Neutrophil (primary cell): ENCODE measurements around the gene ASNSD1.

Experiments
- H3K27ac ChIP-seq: fragments of 200-600 bp; sonication (generic); 2 replicates; pipeline ENCODE4 v1.5.1; 2016; ENCODE audit warnings: mild to moderate bottlenecking, moderate library complexity
- H3K27me3 ChIP-seq: fragments of 200-600 bp; sonication (generic); 2 replicates; pipeline ENCODE4 v1.6.0; 2016; ENCODE audit warnings: mild to moderate bottlenecking
- H3K36me3 ChIP-seq: fragments of 200-600 bp; sonication (generic); 2 replicates; pipeline ENCODE4 v1.5.1; 2017
- H3K4me1 ChIP-seq, 2 experiments: fragments of 200-600 bp in 1 of 2; sonication (generic) in 1 of 2; 1 replicate in 1 of 2; 2 replicates in 1 of 2; pipeline versions ENCODE4 v1.5.1 to v1.6.1; 2013 to 2016; ENCODE audit warnings: low read depth in 1 of 2, low read length in 1 of 2, mild to moderate bottlenecking in 1 of 2, moderate library complexity in 1 of 2; ENCODE audit not compliant: control insufficient read depth in 1 of 2, insufficient read depth in 1 of 2
- H3K4me3 ChIP-seq, 2 experiments: fragments of 200-600 bp in 1 of 2; sonication (generic) in 1 of 2; 1 replicate in 1 of 2; 2 replicates in 1 of 2; pipeline ENCODE4 v1.5.1; 2013 to 2016; ENCODE audit warnings: low read depth in 1 of 2, low read length in 1 of 2, mild to moderate bottlenecking in 1 of 2, moderate library complexity in 1 of 2
- H3K9me3 ChIP-seq: fragments of 200-600 bp; sonication (generic); 2 replicates; pipeline ENCODE4 v1.5.1; 2016
- TF ChIP-seq, protein P1 (sequence below): fragments of 200-600 bp; sonication (generic); IDR thresholded peaks from 2 replicates; pipeline ENCODE4 v1.5.1; 2016; ENCODE audit warnings: antibody characterized with exemption

ASNSD1 gene

DNA sequence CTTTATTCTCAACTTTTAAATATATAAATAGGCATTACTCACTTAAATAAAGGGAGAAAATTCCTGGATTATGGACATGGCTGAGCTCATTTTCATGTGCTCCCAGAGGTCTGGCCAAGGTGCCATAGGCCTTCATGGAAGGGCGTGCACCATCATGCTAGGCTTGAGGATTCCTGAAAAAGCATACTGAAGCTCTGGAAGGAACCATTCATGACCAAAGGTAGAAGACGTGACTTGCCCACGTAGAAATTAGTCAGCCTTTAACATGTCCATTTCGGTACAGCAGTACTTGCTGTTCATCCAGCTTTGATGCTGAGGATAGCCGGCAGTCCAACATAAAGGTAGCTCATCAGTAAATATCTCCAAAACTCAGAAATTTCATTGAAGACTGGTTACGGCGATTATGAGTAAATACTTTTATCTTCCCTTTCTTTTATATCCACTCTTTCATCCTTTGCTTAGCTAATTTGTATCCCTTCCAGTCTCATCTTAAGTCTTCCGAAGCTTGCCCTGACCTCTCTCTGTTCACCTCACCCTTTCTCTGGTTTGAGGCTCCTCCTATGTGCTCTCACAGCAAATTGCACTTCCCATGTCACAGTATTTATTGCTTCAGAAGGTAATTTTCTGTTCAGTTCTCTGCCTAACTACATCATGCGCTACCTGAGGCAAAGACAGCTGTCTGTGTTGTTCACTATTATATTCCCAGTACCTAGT, 32.3 kb upstream of the ASNSD1 start:
- Histone ChIP-seq H3K9me3 (no peaks in the 10 kb centered on the region), H3K4me1 (no peaks in the 10 kb centered on the region), H3K27me3 (no peaks in the 10 kb centered on the region), H3K4me3 (no peak overlapping the region), H3K27ac (no peak overlapping the region), H3K36me3 (no peaks in the 10 kb centered on the region)
- TF ChIP-seq, protein P1, sequence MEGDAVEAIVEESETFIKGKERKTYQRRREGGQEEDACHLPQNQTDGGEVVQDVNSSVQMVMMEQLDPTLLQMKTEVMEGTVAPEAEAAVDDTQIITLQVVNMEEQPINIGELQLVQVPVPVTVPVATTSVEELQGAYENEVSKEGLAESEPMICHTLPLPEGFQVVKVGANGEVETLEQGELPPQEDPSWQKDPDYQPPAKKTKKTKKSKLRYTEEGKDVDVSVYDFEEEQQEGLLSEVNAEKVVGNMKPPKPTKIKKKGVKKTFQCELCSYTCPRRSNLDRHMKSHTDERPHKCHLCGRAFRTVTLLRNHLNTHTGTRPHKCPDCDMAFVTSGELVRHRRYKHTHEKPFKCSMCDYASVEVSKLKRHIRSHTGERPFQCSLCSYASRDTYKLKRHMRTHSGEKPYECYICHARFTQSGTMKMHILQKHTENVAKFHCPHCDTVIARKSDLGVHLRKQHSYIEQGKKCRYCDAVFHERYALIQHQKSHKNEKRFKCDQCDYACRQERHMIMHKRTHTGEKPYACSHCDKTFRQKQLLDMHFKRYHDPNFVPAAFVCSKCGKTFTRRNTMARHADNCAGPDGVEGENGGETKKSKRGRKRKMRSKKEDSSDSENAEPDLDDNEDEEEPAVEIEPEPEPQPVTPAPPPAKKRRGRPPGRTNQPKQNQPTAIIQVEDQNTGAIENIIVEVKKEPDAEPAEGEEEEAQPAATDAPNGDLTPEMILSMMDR = no peak

DNA sequence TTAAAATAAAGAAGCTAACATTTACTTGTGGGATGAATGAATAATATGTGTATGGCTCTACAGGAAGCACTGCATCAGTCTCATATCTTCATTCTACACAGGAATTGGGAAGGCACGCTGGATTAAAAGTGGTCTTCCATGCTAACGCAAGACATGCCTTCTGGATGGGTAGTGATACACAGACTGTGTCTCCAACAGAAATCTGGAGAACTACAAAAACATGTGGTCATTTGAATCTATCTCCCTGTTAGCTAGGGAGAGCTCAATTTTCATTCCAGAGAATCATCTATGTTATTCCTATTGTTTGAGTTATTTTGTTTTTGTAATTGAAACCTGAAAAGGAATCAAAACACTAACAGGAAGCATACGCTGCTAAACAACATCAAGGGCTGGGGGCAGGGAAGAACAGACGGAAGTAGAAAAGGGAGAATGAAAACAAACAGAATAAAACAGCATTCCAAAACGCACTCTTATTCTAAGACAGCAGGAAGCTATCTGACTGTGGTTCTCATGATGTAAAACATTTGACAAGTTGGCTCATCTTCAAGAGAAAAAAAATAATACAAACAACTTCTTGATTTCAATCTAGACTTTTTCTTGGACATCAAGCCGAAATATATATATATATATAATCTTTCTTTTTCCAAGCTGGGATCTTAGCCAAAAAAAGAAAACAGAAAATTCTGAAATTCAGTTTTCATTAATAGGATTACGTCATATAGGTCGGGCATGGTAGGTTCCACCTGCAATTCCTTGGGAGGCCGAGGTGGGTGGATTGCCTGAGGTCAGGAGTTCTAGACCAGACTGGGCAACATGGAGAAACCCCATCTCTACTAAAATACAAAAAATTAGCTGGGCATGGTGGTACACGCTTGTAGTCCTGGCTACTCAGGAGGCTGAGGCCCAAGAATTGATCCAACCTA, 31.5 kb upstream of the ASNSD1 start:
- no peaks in the 10 kb centered on the region for H3K36me3 ChIP-seq
- TF ChIP-seq, protein P1 = no peak
- no peaks in the 10 kb centered on the region for H3K4me1 ChIP-seq
- no peaks in the 10 kb centered on the region for H3K9me3 ChIP-seq
- H3K27me3 ChIP-seq = no peaks in the 10 kb centered on the region
- no peak overlapping the region for H3K27ac ChIP-seq
- H3K4me3 ChIP-seq = no peak overlapping the region

DNA sequence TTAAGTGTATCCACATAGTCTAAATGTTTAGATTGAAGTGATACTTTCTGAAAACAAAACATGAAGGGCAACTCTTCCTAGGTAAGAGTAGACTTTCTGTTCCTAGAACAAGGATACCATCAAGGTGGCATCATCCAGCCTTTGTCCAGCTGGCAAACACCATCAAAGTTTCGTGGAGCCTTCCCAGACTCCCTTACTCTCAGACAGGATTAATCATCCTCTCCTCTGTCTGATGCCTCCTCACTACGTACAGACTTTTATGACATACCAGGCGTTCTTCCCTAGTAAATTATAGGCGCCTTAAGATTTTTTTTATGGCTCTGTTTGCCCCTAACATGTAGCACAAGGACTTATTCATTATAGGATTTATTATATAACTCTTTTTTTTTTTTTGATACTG, 29.4 kb upstream of the ASNSD1 start:
- no peak overlapping the region for H3K27ac ChIP-seq
- TF ChIP-seq, protein P1 = no peak
- H3K4me3 ChIP-seq = no peak overlapping the region
- H3K27me3 ChIP-seq = no peaks in the 10 kb centered on the region
- H3K4me1 ChIP-seq = no peaks in the 10 kb centered on the region
- H3K36me3 ChIP-seq = no peaks in the 10 kb centered on the region
- no peaks in the 10 kb centered on the region for H3K9me3 ChIP-seq

DNA sequence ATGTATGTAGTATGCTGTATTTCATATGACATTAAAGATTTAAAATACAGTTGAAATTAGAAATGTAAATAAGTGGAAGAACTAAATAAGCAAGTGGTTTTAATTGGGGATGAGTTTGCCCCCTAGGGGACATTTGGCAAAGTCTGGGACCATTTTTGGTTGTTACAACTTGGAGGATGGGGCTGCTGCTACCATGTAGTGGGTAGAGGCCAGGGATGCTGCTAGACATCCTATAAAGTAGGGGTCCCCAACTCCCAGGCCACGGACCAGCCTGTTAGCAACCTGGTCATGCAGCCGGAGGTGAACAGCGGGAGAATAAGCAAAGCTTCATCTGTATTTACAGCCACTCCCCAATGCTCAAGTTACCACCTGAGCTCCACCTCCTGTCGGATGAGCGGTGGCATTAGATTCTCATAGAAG, 27.9 kb upstream of the ASNSD1 start:
- TF ChIP-seq, protein P1 = no peak
- no peak overlapping the region for H3K4me3 ChIP-seq

DNA sequence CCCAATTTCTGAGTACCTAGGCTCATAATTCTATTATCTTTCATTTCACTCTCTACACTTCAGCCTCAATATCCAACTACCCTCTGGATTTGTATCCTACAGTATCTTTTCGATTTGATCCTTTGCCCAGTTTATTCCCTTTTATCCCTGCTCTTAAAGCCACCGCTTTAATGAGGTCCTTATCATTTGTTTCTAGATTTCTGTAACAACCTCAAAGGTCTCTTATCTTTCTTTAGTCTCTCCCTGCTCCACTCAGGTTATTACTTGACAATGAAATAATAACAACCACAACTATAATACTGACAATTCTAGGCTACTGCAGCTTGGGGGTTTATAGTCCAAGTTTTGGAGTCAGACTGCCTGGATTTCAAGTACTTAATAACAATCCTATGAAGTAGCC, 25.9 kb upstream of the ASNSD1 start:
- H3K9me3 ChIP-seq = no peaks in the 10 kb centered on the region
- H3K27me3 ChIP-seq = no peaks in the 10 kb centered on the region
- TF ChIP-seq, protein P1 = no peak
- H3K36me3 ChIP-seq = no peaks in the 10 kb centered on the region
- H3K4me3 ChIP-seq = no peak overlapping the region
- no peak overlapping the region for H3K27ac ChIP-seq
- H3K4me1 ChIP-seq = no peaks in the 10 kb centered on the region

More for the DNA sequence above, 27.9 kb upstream of the ASNSD1 start:
- Histone ChIP-seq H3K27me3 (no peaks in the 10 kb centered on the region), H3K36me3 (no peaks in the 10 kb centered on the region), H3K27ac (no peak overlapping the region), H3K4me1 (no peaks in the 10 kb centered on the region), H3K9me3 (no peaks in the 10 kb centered on the region)
